GM21717 (cell line): ENCODE measurements around the gene HDAC10.

ENCODE experiments used
- ATAC-seq: cut with Tn5 transposase; IDR thresholded peaks from one replicate; pipeline ENCODE4 v1.9.1; 2021; ENCODE audit warnings: mild to moderate bottlenecking, moderate library complexity; ENCODE audit not compliant: unreplicated experiment

HDAC10 gene

DNA sequence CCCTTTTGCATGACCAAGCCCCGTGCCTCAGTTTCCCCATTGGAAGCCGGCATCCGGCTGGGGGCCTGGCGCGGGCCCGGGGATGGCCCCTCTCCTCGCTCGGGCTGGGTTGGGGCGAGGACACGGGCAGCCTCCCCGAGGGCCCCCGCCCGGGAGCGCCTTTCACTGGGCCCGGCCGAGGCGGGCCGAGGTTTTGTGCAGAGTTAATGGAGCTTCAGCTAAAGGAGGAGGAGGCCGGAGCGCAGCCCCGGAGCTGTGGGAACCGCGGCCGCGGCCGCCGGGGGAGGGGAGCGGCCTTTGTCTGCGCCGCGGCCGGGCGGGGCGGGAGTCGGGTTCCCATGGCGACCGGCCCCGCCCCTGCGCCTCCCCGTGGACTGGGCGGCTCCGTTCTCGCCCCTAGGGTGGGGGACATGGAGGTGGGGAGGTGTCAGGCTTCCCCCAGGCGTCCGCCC lies 20.5 kb upstream of the HDAC10 start:
- ATAC-seq: no peak

DNA sequence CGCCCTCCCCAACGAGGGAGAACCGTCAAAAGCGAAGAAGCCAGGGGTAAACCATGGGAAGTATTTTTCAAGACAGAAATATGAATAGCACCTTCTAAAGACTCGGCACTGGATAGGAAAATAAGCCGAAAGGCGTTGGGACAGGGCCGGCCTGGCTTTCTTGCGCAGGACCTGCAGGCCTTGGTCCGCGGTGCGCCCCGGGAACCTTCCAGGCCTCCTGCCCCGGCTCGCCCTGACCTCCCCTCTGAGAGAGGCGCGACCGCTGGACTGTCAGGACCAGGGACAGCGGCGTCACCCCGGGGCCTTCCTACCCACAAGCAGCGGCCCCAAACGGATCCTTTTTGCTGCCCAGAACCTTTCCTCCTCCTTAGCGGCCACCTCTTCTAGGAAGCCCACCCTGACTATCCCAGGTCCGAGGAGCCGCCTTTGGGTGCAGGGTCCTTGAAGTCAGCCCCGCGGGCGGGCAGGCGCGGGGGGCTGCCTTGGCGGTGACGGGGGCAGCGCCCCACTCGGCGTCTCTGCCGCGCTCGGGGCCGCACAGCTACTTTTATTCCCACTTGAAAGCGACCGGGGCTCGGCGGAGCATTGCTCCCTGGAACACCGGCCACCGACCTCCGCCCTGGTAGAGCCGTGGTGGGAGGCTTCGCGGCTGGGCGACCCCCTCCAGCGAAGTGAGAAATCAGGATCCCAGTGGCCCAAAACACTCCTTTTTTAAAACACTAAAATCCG lies 19.8 kb upstream of the HDAC10 start:
- no peak for ATAC-seq

DNA sequence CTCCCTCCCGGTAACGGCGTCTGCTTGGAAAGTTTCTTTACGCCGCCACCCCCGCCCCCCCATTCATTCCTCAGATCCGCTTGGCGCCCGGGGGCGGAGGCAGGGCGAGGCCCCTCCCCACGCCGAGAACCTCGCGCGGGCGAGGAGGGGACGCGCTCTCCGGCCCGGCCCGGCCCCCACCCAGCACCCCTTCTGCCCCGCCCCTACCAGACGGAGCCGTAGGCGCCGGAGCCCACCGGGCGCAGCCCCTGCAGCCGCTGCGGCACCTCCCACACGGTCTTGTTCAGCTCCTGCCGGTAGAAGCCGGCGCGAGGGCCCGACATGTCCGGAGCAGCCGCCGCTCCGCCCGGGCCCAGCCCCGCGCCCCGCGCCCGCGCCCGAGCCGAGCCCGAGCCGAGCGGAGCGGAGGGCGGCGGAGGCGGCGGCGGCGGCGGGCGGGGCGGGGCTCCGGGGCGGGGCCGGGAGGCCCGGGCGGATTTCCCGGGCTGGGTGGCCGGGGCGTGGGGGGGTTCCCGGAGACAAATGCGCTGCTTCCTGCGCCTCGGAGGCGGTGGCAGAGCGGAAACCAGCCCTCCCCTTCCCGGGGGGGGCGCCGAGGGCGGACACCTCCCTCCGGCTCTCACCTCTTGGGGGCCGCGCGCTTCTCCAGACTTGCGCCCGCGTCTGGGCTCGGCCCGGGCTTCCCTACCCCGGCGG lies 19.1 kb upstream of the HDAC10 start, which contains the start of gene MAPK11:
Gene MAPK11, minus strand, starts transcription at position 411 of the 696 bp plus-strand sequence. Its CDS starts 88 bp downstream, at position 323.
- ATAC-seq: no peak

DNA sequence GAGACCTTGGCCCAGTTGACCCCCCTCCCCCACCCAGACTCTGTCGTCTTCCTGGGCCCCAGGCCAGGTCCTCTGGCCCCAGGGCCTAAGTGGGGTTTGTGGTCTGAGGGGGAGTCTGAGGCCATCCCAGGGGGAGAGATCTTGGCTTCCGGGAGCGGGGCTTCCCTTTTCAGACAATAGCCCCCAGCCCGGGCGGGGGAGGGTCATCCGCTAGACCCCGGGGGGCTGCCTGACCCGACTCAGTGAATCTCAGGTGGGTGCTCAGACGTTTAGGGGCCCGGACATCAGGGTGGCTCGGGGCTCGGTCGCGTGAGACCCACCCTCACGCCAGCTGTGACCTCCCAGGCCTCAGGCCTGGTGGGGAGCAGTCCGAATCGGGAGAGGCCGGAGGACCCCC lies 18.5 kb upstream of the HDAC10 start:
- ATAC-seq: no peak

DNA sequence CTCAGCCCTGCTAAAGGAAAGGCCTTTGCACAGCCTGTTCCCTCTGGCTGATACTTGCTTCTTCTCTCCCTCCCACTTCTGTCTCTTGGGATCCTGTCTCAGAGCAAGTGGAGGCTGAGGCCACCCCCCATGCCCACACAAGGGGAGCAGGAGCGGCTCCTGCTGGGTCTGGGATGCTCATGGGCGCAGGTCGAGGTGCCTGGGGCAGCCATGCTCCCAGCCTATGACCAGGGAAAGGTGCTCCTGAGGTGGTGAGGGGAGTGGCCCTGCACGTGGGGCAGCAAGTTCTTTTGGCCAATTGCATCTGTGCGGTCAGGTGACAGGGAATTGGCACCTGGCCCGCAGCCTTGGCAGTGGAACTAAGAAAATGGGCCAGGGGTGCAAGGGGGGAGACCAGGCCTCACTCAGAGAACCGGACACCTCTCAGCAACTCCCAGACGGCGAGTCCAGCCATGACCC lies 17.6 kb upstream of the HDAC10 start:
- no peak for ATAC-seq

DNA sequence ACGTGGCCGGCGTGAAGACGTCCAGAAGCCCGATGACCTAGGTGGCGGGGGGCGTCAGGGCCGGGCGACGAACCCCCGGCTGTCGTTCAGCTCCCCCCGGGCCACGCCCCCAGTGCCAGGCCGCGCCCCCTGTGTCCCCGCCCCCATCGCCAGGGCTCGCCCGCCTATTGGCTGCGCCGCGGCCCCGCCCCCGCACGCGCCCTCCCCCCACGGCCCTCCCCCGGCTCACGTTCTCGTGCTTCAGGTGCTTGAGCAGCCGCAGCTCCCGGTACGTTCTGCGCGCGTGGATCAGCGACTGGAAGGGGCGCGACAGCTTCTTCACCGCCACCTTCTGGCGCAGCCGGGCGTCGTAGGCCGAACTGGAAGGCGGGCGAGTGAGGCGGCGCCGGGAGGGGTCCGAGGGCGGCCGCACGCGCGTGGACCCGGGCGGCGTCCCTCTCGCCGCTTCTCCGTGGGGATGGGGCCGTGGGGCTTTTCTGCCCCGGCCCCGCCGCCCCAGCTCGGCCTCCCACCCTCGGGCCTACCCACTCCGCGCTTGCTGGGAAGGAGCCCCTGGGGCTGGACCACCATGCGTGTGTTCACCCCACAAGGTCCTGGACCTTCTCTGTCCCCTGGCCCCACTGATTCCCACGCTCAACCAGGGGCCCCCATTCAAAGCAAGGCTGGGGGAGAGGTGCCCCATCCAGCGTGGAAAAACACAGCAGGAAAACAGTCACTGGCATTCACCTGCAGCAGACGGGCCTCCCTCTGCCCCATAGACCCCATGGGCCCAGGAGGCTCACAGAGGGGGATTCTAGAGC lies 16.7 kb upstream of the HDAC10 start:
- no peak for ATAC-seq

DNA sequence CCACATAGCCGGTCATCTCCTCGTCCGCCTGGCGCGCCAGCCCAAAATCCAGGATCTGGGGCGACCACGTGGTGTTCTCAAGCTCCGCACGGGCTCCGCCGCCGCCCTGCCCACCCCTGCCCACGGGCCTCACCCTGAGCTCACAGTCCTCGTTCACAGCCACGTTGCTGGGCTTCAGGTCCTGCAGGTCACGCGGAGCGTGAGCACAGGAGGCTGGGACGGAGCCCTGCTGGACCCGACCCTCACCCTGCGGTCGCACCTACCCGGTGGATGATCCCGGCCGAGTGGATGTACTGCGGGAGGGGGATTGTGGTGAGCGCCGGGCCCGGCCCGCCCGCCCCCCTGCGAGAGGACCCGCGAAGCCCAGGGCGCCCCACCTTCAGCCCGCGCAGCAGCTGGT lies 15.9 kb upstream of the HDAC10 start:
- ATAC-seq: no peak

DNA sequence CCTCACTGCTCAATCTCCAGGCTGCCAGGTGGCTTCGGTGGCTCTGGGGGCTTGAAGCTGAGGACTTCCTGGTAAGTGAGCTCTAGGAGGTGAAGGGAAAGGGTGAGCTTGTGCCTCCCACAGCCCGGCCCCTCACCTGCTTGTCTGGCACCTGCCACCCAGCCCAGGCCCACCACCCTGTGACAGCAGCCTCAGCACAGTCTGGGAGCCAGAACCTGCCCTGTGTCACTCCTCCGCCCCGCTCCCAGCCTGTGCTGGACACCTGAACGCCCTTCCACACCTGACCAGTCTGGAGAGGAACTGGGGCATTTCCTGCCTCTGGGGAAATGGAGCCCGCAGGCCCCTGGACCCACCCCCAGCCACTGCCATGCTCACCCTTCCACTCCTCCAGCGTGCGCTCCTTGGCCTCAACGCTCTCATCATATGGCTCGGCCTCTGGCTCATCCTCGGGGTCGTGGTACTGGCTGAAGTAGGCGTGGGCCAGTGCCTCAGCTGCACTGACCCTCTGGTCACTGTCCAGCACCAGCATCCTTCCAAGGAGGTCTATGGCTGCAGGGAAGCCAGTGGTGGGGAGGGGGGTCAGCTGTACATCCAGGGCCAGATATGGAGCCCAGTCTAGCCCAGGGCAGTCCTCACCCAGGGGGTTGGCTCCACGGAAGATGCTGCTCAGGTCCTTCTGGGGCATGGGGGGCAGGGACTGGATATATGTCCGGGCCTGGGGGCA lies 14.0 kb upstream of the HDAC10 start:
- ATAC-seq: no peak

DNA sequence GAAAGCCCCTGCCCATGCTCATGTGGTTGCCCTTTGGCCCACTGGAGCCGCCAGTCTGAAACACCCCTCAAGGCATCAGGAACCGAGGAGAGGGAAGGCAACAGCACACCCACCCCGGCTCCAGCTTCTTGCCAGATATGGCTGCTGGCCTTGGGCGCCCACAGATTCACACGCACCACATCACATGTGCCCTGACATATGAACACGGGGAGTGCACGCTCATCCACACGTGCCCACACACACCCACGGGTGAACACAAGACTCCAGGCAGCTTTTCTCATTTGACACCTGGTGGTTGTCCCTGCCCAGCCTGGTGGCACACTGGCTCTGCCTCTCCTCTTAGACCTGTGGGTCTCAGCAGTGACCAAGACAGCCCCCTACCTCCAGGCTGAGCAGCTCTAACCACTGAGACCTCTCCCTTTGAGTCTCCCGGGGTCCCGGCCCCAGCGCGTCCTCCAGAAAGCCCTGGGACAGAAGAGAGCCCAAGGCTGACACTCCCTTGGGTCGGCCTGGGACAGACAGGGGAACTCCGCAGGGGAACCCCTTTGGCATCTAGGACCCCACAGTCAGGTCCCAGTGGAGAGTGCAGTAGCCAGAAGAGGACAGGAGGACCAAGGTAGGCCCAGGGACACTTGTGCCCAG lies 13.2 kb upstream of the HDAC10 start:
- no peak for ATAC-seq

DNA sequence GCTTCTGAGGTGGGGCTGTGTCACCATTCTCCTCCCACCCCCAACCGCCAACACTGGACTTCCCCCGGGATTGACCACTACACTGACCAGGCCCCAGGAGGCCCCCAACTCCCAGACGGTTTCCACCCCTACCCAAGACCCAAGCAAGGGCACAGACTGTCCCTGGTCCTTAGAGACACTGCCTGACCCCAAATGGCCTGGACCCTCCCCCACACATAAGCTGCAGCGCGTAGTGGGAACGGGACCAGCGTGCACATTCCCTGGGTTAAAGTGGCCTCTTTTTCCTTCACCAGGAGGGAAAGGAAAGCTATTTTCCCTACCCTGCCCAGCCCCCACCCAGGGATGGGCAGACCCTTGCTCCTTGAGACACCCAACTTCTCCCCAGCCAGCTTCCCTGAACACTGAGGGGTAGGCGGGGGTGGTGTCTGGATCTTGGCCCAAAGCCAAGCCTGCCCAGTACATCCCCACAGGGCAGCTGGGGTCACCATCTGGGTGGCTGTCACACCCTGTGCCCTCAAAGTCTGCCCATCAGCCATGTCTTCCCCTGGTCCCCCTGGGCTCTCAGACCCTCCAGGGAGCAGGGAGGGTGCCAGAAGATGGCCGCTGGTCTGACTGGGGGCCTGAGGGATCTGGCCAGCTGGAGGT lies 12.0 kb upstream of the HDAC10 start:
- no peak for ATAC-seq

DNA sequence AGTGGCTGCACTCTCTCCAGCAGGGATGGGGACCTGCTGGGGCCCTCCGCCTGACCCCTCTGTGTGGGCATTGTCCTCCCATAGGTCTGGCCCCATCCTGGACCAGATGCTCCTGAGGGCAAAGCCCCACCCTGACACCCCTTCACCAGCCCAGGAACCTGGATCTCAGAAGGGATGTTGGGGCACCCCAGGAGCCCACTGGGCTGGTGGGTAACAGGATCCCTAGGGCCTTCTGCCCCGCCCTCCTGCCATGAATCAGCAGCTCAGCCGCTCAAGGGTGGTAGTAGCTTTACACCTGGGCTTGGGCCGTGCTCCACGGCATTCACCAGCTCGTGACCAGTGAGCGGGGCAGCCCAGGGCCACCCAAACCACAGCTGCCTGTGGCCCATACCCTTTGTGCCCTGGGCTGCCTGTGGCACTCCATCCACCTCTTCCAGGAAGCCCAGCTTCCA lies 11.4 kb upstream of the HDAC10 start:
- no peak for ATAC-seq

DNA sequence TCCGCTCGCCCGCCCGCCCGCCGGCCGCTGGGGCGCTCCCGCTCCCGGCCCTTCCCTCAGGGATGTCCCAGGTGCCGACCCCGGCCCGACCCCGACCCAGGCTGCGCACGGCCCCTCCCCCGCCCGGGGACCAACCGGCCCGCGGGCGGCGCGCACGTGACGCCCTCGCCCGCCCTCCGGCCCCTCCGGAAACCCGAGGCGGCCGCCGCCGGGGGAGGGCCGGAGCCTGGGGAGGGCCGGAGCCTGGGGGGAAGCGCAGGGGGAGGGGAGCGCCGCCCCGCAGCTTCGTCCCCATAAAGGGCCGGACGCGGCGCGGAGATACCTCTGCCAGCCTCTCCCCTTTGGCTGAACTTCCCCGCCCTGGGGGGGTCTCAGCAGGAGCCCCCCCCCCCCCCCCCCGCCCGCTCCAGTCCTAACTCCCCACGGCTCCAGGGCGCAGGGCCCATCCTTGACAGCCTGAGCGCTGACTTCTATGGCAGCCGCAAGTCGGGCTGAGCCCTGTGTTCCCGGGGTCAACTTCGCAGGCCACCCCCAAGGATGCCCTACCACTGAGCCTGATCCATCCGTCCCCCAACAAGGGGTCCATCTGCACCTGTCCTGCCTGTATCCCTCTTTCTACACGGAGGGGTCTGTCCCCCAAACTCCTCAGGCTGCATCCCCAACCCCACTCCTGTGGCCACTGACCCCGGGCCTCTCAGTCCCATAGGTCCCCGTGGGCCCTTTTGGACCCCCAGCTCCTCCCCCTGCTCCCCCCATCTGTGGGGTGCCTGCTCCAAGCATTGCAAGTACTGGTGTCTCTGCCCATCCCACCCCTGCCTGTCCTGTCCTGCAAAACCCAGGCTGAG lies 10.8 kb upstream of the HDAC10 start, which contains the start of gene MAPK12:
Gene MAPK12, minus strand, starts transcription at position 69 of the 845 bp plus-strand sequence. CDS start 174 bp downstream, outside the sequence.
- ATAC-seq: no peak

DNA sequence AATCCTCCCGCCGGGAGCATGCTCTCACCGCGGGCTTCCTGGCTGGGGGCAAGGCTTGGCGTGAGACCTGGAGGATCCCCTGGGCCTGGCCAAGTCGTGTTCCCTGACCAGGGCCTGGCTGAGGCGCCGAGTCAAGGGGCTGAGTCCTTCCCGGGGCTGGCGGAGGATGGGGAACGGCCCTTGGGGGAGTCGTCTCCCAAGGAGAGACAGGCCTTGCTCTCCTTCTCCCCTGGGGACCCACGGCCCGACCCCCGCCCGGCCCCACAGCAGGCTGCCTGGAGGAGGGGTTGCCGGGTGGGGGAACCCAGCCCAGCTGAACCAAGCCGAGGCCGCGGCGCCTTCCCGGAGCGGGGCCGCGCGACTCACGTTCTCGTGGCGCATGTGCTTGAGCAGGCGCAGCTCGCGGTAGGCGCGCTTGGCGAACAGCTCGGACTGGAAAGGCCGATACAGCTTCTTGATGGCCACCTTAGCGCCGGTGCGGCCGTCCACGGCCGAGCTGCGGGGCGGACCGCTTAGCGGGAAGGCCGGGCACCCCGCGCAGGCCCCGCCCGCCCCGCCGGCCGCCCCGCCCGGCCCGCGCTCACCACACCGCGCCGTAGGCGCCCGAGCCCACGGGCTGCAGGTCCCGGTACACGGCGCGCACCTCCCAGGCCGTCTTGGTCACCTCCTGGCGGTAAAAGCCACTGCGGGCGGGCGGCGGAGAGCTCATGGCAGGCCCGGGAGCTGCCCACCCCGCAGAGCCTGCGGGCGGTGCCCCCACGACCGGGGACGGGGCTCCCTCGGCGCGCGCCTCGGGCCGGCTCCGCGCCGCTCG lies 9.9 kb upstream of the HDAC10 start:
- no peak for ATAC-seq

DNA sequence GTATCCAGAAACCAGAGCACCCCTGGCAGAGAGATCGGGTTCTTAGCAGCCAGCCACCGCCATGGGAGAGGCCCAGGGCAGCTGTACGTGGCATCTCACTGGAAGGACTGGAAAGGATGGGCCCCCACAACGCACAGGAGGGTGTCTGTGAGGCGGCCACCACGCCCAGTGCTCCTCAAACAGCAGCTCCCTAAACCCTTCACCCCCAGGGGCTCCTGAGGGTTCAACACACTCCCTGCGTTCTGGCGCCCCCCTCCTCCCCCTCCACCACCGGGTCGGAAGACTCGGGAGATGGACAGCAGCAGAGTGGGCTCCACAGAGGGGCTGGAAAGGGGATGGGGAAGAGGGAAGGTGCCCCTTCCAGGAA lies 9.4 kb upstream of the HDAC10 start:
- ATAC-seq: no peak

DNA sequence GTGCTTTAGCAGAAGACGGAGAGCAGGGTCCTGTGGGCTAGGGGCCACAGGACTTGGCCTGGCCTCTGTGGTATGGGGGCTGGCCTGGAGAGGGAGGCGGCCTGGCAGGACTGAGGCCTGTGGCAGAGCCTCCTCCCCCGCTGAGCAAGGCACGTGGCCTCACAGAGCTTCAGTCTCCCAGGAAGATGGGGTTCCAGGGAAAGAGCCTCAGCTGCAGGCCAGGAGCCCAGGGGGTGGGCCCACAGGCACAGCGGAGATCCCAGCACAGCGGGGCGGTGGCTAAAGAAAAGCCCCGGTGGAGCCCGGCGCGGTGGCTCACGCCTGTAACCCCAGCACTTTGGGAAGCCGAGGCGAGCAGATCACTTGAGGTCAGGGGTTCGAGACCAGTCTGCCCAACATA lies 8.2 kb upstream of the HDAC10 start:
- ATAC-seq: no peak

DNA sequence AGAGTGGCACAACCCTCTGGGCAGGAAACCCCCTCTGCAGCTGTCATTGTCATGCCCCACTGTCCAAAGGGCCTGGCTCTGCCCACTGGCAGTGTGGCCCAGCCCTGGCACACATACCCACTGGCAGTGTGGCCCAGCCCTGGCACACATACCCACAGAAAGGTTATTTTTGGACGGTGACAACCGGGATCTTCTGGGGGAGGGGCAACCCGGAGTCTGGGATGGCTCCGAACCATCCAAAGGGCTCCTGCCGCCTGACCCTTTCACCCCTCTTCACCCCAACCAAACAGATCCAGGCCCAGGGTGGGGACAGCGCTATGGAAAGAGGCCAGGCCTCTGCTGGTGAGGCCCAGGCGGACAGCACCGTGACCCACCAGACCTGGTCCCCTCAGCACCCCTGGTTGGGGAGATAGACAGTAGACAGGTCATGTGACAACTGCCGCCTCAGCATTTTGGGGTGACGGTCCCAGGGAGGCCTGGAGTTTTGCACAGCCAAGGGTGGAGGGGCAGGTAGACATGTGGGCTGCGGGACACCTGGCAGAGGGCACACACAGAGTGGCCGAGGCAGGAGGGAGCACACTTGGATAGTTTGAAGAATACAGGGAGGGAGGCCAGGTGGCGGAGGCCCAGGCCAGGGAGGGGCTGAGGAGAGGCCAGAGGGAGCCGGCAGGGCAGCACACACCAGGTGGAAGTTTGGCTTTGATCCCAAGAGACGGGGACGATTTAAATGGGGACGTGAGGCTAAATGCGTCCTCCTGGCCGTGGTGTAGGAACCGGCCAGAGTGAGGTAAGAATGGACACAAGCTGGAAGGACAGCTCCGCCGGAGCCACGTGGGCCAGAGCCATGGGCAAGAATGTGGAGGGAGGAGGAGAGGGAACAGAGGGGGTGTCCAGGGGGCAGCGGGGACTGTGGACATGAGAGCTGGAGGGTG lies 7.6 kb upstream of the HDAC10 start:
- no peak for ATAC-seq
